Activated CD8-positive, alpha-beta T cell treated with anti-CD3 and anti-CD28 coated beads for 36 hours (primary cell): ENCODE data around the gene TNFSF11. TPM values are rescaled to one million over a fixed set of nuclear protein-coding genes. Genes with fewer than 3 reads are reported as not detected.

Source experiments
- ATAC-seq: fragments of 200-7000 bp; cut with Tn5 transposase; one replicate; pipeline ENCODE4 v1.10.0; 2021; ENCODE audit warnings: mild to moderate bottlenecking, moderate library complexity
- CTCF ChIA-PET: fragments of 350-600 bp; sonication (Branson Sonifier 250); formaldehyde crosslinking; loops from one replicate; lab custom pipeline; 2021; ENCODE audit warnings: antibody characterized with exemption; lab: Charles Lee
- POLR2A ChIA-PET: fragments of 350-600 bp; sonication (Branson Sonifier 250); formaldehyde crosslinking; loops from one replicate; lab custom pipeline; 2021; ENCODE audit warnings: antibody characterized with exemption; lab: Charles Lee
- DNase-seq: peaks from one replicate; pipeline ENCODE4 v3.0.0-alpha.2; 2020
- H3K27ac Mint-ChIP-seq: one replicate; pipeline ENCODE4 v1.8.0; 2021; ENCODE audit warnings: mild to moderate bottlenecking, mixed read lengths
- H3K27me3 Mint-ChIP-seq: one replicate; pipeline ENCODE4 v1.8.0; 2021; ENCODE audit warnings: mixed read lengths
- H3K36me3 Mint-ChIP-seq: one replicate; pipeline ENCODE4 v1.8.0; 2021; ENCODE audit warnings: low read depth, mixed read lengths
- H3K4me1 Mint-ChIP-seq: one replicate; pipeline ENCODE4 v1.8.0; 2021; ENCODE audit warnings: low read depth, mixed read lengths
- H3K4me3 Mint-ChIP-seq: one replicate; pipeline ENCODE4 v1.8.0; 2021; ENCODE audit warnings: mild to moderate bottlenecking, moderate library complexity, mixed read lengths
- H3K9me3 Mint-ChIP-seq: one replicate; pipeline ENCODE4 v1.8.0; 2021; ENCODE audit warnings: mixed read lengths
- CTCF ChIP-seq: fragments of 200-600 bp; IDR thresholded peaks from one replicate; pipeline ENCODE4 v1.8.0; 2022; ENCODE audit warnings: antibody characterized with exemption, mild to moderate bottlenecking
- intact Hi-C: fragments of 100-400 bp; cut with micrococcal nuclease; formaldehyde crosslinking; loops from one replicate; pipeline ENCODE4 v1.10.0; 2022
- total RNA-seq, 2 experiments: library from RNA; stranded (reverse); gene quantifications; one replicate each; pipeline ENCODE4 v1.2.3, GENCODE V29; 2021

Gene TNFSF11
- total RNA-seq, 2 experiments from 2014 or later, result 1.9 TPM

GRCh38 chr13:42532561-42533335, 41.2 kb upstream of the TNFSF11 start:
- peaks cover 4% of the 10 kb centered on the region for H3K4me1 Mint-ChIP-seq
- intact Hi-C loops, result no loop called here
- H3K4me3 Mint-ChIP-seq, result no peak overlapping the region
- TF ChIP-seq CTCF, result no peak
- ATAC-seq (no peak), DNase-seq (no peak)
- H3K27ac Mint-ChIP-seq, result no peak overlapping the region
- no peaks in the 10 kb centered on the region for H3K36me3 Mint-ChIP-seq
- CTCF ChIA-PET, result no interaction called here
- peaks cover 1% of the 10 kb centered on the region for H3K27me3 Mint-ChIP-seq
- POLR2A ChIA-PET, result no interaction called here
- no peaks in the 10 kb centered on the region for H3K9me3 Mint-ChIP-seq

GRCh38 chr13:42533336-42533591, 40.7 kb upstream of the TNFSF11 start:
- intact Hi-C loops, result no loop called here
- POLR2A ChIA-PET, result no interaction called here
- Mint-ChIP-seq H3K36me3 (no peaks in the 10 kb centered on the region), H3K9me3 (no peaks in the 10 kb centered on the region), H3K4me3 (no peak overlapping the region), H3K4me1 (peaks cover 4% of the 10 kb centered on the region), H3K27me3 (peaks cover 1% of the 10 kb centered on the region), H3K27ac (no peak overlapping the region)
- ATAC-seq (no peak), DNase-seq (no peak)
- CTCF ChIA-PET, result no interaction called here
- TF ChIP-seq CTCF, result no peak

- ChIA-PET CTCF (no interaction called here), POLR2A (interaction anchor here (0.7 kb wide), 1 partner anchor 53 kb away, joined by 3 read pairs; no protein-coding TSS in a partner anchor)
- Mint-ChIP-seq H3K36me3 (no peaks in the 10 kb centered on the region), H3K4me3 (no peak overlapping the region), H3K4me1 (peaks cover 7% of the 10 kb centered on the region), H3K27ac (no peak overlapping the region), H3K27me3 (peaks cover 1% of the 10 kb centered on the region), H3K9me3 (no peaks in the 10 kb centered on the region)
- TF ChIP-seq CTCF, result no peak
- intact Hi-C loops, result no loop called here
- no peak for DNase-seq
- no peak for ATAC-seq
Measured at GRCh38 chr13:42534785-42535184, 39.2 kb upstream of the TNFSF11 start.

- ChIA-PET POLR2A (no interaction called here), CTCF (no interaction called here)
- Mint-ChIP-seq H3K27ac (no peak overlapping the region), H3K36me3 (no peaks in the 10 kb centered on the region), H3K4me3 (no peak overlapping the region), H3K27me3 (peaks cover 1% of the 10 kb centered on the region), H3K4me1 (peaks cover 2% of the 10 kb centered on the region), H3K9me3 (no peaks in the 10 kb centered on the region)
- ATAC-seq (no peak), DNase-seq (no peak)
- no peak for TF ChIP-seq CTCF
- intact Hi-C loops, result no loop called here
Measured at GRCh38 chr13:42538996-42539395, 35.0 kb upstream of the TNFSF11 start.

GRCh38 chr13:42539670-42540069, 34.3 kb upstream of the TNFSF11 start:
- Mint-ChIP-seq H3K4me1 (peaks cover 2% of the 10 kb centered on the region), H3K9me3 (no peaks in the 10 kb centered on the region), H3K27me3 (peaks cover 1% of the 10 kb centered on the region), H3K4me3 (no peak overlapping the region), H3K36me3 (no peaks in the 10 kb centered on the region), H3K27ac (no peak overlapping the region)
- TF ChIP-seq CTCF, result no peak
- ChIA-PET CTCF (interaction anchor here (1.3 kb wide), 1 partner anchor 55 kb away, joined by 3 read pairs; no protein-coding TSS in a partner anchor), POLR2A (no interaction called here)
- ATAC-seq, result no peak
- intact Hi-C loops, result no loop called here
- no peak for DNase-seq
